ENCODE data around the gene TMEM62.
"Not testable (repeated sequence)": the region's sequence is repeated elsewhere in the genome, so short reads cannot be mapped to it uniquely, and the experiment has no call there.

Gene TMEM62

DNA sequence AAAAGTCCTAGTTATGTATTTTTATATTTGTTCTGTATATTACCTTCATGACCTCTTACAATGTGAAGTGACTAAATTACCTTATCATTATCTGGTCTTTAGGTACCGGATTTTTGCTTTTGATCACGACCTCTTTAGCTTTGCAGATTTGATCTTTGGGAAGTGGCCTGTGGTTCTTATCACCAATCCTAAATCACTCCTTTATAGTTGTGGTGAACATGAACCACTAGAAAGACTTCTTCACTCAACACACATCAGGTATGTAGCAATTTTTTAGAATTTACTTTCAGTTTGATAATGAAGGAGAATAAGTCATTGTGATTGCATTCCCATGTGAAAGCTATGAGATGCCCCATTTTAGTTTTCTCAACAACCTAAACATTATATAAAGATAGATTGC, 18.3 kb downstream of the TMEM62 start:
- Histone ChIP-seq H3K27ac (no peak overlapping the region), H3K36me3 (ENCODE audit: insufficient read depth, low read length) (no peaks in the 10 kb centered on the region), H3K9ac (ENCODE audit: insufficient read length) (no peak overlapping the region), H3K9me3 (ENCODE audit: low read depth, low read length) (no peaks in the 10 kb centered on the region), H3K4me3 (no peak overlapping the region)
- DNase-seq (ENCODE audit: low read depth, low spot score), result no peak
- no peak for TF ChIP-seq POLR2AphosphoS5 (IDR thresholded peaks at IDR 0.05; ENCODE audit: borderline replicate concordance, low read depth, low read length)
- TF ChIP-seq EZH2 (IDR thresholded peaks at IDR 0.05), result no peak
- TF ChIP-seq FOXP2 (optimal IDR thresholded peaks at IDR 0.05; ENCODE audit: control extremely low read depth, extremely low read length, insufficient read depth), result no peak

DNA sequence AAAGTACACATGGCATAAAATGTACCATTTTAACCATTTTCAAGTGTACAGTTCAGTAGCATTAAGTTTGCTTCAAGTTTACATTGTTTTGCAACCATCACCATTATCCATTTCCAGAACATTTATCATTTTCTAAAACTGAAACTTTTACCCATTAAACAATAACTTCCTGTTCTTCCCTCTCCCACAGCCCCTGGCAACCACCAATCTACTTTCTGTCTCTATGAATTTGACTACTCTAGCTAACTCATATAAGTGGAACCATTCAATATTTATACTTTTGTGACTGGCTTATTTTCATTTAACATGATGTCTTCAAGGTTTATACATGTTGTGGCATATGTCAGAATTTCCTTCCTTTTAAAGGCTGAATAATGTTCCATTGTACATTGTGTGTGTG, 19.9 kb downstream of the TMEM62 start:
- Histone ChIP-seq H3K9ac (ENCODE audit: insufficient read length) (no peak overlapping the region), H3K4me3 (no peak overlapping the region), H3K27ac (no peak overlapping the region), H3K36me3 (ENCODE audit: insufficient read depth, low read length) (no peaks in the 10 kb centered on the region), H3K9me3 (ENCODE audit: low read depth, low read length) (no peaks in the 10 kb centered on the region)
- TF ChIP-seq FOXP2 (optimal IDR thresholded peaks at IDR 0.05; ENCODE audit: control extremely low read depth, extremely low read length, insufficient read depth), result no peak
- DNase-seq (ENCODE audit: low read depth, low spot score), result no peak

DNA sequence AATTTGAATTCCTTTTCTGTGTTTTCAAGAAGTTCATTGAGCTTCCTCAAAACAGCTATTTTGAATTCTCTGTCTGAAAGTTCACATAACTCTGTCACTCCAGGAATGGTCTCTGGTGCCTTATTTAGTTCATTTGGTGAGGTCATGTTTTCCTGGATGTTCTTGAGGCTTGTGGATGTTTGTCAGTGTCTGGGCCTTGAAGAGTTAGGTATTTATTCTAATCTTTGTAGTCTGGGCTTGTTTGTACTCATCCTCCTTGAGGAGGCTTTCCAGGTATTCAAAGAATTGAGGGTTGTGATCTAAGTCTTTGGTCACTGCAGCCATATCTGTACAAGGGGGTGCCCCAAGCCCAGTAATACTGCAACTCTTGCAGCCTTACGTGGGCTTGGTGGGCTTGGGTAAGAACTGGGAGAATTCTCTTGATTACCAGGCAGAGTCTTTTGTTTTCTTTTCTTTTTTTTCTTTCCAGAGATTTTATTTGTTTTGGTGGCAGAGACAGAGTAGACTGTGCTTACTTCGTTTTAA, 32.5 kb downstream of the TMEM62 start:
- no peaks in the 10 kb centered on the region for H3K36me3 ChIP-seq (ENCODE audit: insufficient read depth, low read length)
- no peak overlapping the region for H3K9ac ChIP-seq (ENCODE audit: insufficient read length)
- TF ChIP-seq FOXP2 (optimal IDR thresholded peaks at IDR 0.05; ENCODE audit: control extremely low read depth, extremely low read length, insufficient read depth), result no peak
- TF ChIP-seq POLR2AphosphoS5 (IDR thresholded peaks at IDR 0.05; ENCODE audit: borderline replicate concordance, low read depth, low read length), result no peak
- TF ChIP-seq EZH2 (IDR thresholded peaks at IDR 0.05), result no peak

GRCh38 chr15:43167261-43167660, 33.9 kb downstream of the TMEM62 start:
- not testable (repeated sequence) for H3K36me3 ChIP-seq (ENCODE audit: insufficient read depth, low read length); H3K9me3 ChIP-seq (ENCODE audit: low read depth, low read length); H3K9ac ChIP-seq (ENCODE audit: insufficient read length)

More for the DNA sequence above, 32.5 kb downstream of the TMEM62 start:
- H3K27ac ChIP-seq, result no peak overlapping the region
- no peaks in the 10 kb centered on the region for H3K9me3 ChIP-seq (ENCODE audit: low read depth, low read length)
- no peak overlapping the region for H3K4me3 ChIP-seq
- DNase-seq (ENCODE audit: low read depth, low spot score), result no peak

DNA sequence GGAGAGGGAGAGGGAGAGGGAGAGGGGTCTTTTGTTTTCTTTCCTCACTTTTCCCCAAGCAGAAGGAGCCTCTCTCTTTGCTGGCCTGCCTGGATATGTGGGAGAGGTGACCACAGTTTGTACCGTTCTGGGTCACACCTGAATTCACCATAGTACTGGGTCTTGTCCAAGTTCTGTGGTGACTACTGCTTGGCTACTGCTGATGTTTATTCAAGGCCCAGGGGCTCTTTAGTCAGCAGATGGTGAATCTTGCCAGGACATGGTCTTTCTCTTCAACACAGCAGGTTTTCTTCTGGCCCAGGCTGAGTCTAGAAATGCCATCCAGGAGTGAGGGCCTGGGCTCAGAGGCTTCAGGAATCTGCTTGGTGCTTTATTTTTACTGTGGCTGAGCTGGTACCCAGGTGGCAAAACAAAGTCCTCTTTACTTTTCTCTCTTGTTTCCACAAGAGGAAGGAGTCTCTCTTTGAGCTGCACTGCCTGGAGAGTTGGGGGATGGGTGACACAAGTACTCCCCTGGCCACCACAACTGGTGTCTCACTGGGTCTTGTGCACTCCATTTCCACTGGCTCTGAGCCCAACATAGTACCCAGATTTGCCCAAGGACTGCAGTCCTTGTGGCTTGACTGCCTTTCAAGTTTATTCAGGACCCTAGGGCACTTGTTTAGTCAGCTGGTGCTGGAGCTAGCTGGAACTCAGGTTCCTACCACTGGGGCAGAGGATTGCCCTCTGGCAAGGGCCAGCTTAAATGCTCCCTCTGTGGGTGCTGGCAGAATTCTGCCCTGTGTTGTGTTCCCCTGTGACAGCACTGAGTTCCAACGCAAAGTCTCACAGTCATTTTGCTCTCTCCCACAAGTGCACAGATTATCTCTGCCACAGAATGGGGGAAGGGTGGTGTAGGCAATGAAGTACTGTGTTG, 35.1 kb downstream of the TMEM62 start:
- no peaks in the 10 kb centered on the region for H3K36me3 ChIP-seq (ENCODE audit: insufficient read depth, low read length)
- no peaks in the 10 kb centered on the region for H3K9me3 ChIP-seq (ENCODE audit: low read depth, low read length)
- DNase-seq (ENCODE audit: low read depth, low spot score), result no peak
- no peak overlapping the region for H3K4me3 ChIP-seq
- no peak overlapping the region for H3K9ac ChIP-seq (ENCODE audit: insufficient read length)
- H3K27ac ChIP-seq, result no peak overlapping the region
- TF ChIP-seq EZH2 (IDR thresholded peaks at IDR 0.05), result no peak
- TF ChIP-seq FOXP2 (optimal IDR thresholded peaks at IDR 0.05; ENCODE audit: control extremely low read depth, extremely low read length, insufficient read depth), result no peak
- no peak for TF ChIP-seq POLR2AphosphoS5 (IDR thresholded peaks at IDR 0.05; ENCODE audit: borderline replicate concordance, low read depth, low read length)

More at GRCh38 chr15:43167261-43167660, 33.9 kb downstream of the TMEM62 start:
- not testable (repeated sequence) for H3K4me3 ChIP-seq; DNase-seq (ENCODE audit: low read depth, low spot score); H3K27ac ChIP-seq

DNA sequence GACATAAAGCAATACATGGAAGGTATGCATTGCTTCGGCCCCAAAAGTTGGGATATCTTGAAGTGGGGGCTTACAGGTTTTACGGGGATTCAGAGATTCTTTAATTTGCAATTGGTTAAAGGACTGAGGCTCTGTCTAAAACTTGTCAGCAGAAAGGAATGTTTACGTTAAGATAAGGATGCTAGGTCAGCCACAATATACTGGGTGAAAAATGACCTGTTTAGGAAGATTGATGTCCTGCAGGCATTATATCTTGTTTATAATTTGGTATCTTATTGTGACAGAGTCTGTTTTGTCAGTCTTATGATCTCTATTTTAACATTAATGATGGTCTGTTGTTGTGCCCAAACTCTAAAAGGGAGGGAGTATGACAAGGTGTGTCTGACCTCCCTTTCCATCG, 36.5 kb downstream of the TMEM62 start:
- no peak for DNase-seq (ENCODE audit: low read depth, low spot score)
- no peak overlapping the region for H3K4me3 ChIP-seq

DNA sequence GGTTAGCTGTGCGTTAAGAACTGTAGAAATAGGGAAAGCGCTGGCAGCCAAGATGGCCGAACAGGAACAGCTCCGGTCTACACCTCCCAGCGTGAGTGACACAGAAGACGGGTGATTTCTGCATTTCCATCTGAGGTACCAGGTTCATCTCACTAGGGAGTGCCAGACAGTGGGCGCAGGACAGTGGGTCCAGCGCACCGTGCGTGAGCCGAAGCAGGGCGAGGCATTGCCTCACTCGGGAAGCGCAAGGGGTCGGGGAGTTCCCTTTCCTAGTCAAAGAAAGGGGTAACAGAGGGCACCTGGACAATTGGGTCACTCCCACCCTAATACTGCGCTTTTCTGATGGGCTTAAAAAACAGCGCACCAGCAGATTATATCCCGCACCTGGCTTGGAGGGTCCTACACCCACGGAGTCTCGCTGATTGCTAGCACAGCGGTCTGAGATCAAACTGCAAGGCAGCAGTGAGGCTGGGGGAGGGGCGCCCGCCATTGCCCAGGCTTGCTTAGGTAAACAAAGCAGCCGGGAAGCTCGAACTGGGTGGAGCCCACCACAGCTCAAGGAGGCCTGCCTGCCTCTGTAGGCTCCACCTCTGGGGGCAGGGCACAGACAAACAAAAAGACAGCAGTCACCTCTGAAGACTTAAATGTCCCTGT, 42.4 kb downstream of the TMEM62 start:
- not testable (repeated sequence) for H3K27ac ChIP-seq; H3K36me3 ChIP-seq (ENCODE audit: insufficient read depth, low read length); H3K9me3 ChIP-seq (ENCODE audit: low read depth, low read length); DNase-seq (ENCODE audit: low read depth, low spot score); H3K4me3 ChIP-seq; H3K9ac ChIP-seq (ENCODE audit: insufficient read length)

More for the DNA sequence above, 36.5 kb downstream of the TMEM62 start:
- Histone ChIP-seq H3K36me3 (ENCODE audit: insufficient read depth, low read length) (no peaks in the 10 kb centered on the region), H3K9me3 (ENCODE audit: low read depth, low read length) (no peaks in the 10 kb centered on the region), H3K9ac (ENCODE audit: insufficient read length) (no peak overlapping the region), H3K27ac (no peak overlapping the region)
- no peak for TF ChIP-seq EZH2 (IDR thresholded peaks at IDR 0.05)
- TF ChIP-seq FOXP2 (optimal IDR thresholded peaks at IDR 0.05; ENCODE audit: control extremely low read depth, extremely low read length, insufficient read depth), result no peak
- TF ChIP-seq POLR2AphosphoS5 (IDR thresholded peaks at IDR 0.05; ENCODE audit: borderline replicate concordance, low read depth, low read length), result no peak

DNA sequence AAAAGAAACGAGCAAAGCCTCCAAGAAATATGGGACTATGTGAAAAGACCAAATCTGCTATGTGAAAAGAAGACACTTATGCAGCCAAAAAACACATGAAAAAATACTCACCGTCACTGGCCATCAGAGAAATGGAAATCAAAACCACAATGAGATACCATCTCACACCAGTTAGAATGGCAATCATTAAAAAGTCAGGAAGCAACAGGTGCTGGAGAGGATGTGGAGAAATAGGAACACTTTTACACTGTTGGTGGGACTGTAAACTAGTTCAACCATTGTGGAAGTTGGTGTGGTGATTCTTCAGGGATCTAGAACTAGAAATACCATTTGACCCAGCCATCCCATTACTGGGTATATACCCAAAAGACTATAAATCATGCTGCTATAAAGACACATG, 43.8 kb downstream of the TMEM62 start:
- not testable (repeated sequence) for DNase-seq (ENCODE audit: low read depth, low spot score); H3K27ac ChIP-seq; H3K36me3 ChIP-seq (ENCODE audit: insufficient read depth, low read length); H3K9me3 ChIP-seq (ENCODE audit: low read depth, low read length); H3K9ac ChIP-seq (ENCODE audit: insufficient read length); H3K4me3 ChIP-seq

- no peak for DNase-seq (ENCODE audit: low read depth, low spot score)
- TF ChIP-seq EZH2 (IDR thresholded peaks at IDR 0.05) (no peak), POLR2AphosphoS5 (IDR thresholded peaks at IDR 0.05; ENCODE audit: borderline replicate concordance, low read depth, low read length) (no peak), FOXP2 (optimal IDR thresholded peaks at IDR 0.05; ENCODE audit: control extremely low read depth, extremely low read length, insufficient read depth) (no peak)
- Histone ChIP-seq H3K27ac (no peak overlapping the region), H3K4me3 (no peak overlapping the region), H3K9ac (ENCODE audit: insufficient read length) (no peak overlapping the region), H3K9me3 (ENCODE audit: low read depth, low read length) (no peaks in the 10 kb centered on the region), H3K36me3 (ENCODE audit: insufficient read depth, low read length) (no peaks in the 10 kb centered on the region)
Observed at GRCh38 chr15:43183270-43183669, 49.9 kb downstream of the TMEM62 start.
